HepG2 (cell line): ENCODE results near the gene TNP2. TPM values are rescaled to one million over a fixed set of nuclear protein-coding genes. Genes with fewer than 3 reads are reported as not detected.

Experiments used
- ATAC-seq: fragments of 200-7000 bp; cut with Tn5 transposase; 3 replicates; pipeline ENCODE4 v1.9.1; 2020; ENCODE audit warnings: mild to moderate bottlenecking, moderate library complexity
- BruUV-seq: library from RNA; stranded (reverse); fragments of 400-500 nt; replicated peaks from 2 replicates; lab custom pipeline; 2021; lab: Mats Ljungman, UMichigan
- CTCF ChIA-PET: fragments of 300-600 bp; formaldehyde crosslinking; extraction: SDS; loops from one replicate; lab custom pipeline; 2021; ENCODE audit warnings: low total read pairs, inconsistent platforms, low intra/inter-chr PET ratio; lab: Yijun Ruan, JAX
- POLR2A ChIA-PET: fragments of 350-600 bp; sonication (Branson Sonifier 250); formaldehyde crosslinking; loops from one replicate; lab custom pipeline; 2020; ENCODE audit warnings: antibody characterized with exemption, inconsistent platforms; lab: Yijun Ruan, JAX
- DNase-seq: peaks from one replicate; pipeline ENCODE4 v3.0.0-alpha.2; 2015; ENCODE audit warnings: low spot score
- FAIRE-seq: peaks from 3 replicates; lab custom pipeline; 2011; peaks lifted over from hg19 to GRCh38; lab: Jason Lieb, UNC
- H2AFZ ChIP-seq: one replicate; pipeline ENCODE4 v1.6.1; 2011; ENCODE audit warnings: low read length, inconsistent platforms
- H3K27ac ChIP-seq: fragments of 300-600 bp; 3 replicates; pipeline ENCODE4 v1.8.0; 2011; ENCODE audit warnings: mixed run types, mild to moderate bottlenecking, mixed read lengths, low read length, inconsistent platforms; ENCODE audit not compliant: insufficient read depth; ENCODE audit errors: extremely low read length
- H3K27me3 ChIP-seq, 2 experiments: fragments of 200-600 bp in 1 of 2; 2 replicates in 1 of 2; 3 replicates in 1 of 2; pipeline versions ENCODE4 v1.6.0 to v1.8.0; 2011; ENCODE audit warnings: low read length in 2 of 2, mild to moderate bottlenecking in 2 of 2, moderate library complexity in 2 of 2, inconsistent platforms in 1 of 2; ENCODE audit not compliant: insufficient read depth in 2 of 2, control insufficient read depth in 1 of 2
- H3K36me3 ChIP-seq, 2 experiments: fragments of 200-600 bp in 1 of 2; replicated peaks in 1 of 2; 2 replicates in 1 of 2; 3 replicates in 1 of 2; pipeline versions ENCODE4 v1.5.1 to v1.8.0; 2011; ENCODE audit warnings: low read length in 2 of 2, inconsistent platforms in 1 of 2; ENCODE audit not compliant: insufficient read depth in 2 of 2, control insufficient read depth in 1 of 2
- H3K4me1 ChIP-seq: 2 replicates; pipeline ENCODE4 v1.5.1; 2012; ENCODE audit warnings: low read length, inconsistent platforms; ENCODE audit not compliant: insufficient read depth
- H3K4me2 ChIP-seq: 2 replicates; pipeline ENCODE4 v1.6.0; 2011; ENCODE audit warnings: low read depth, low read length, inconsistent platforms
- H3K4me3 ChIP-seq, 3 experiments: fragments of 200-600 bp in 1 of 3; sonication (generic), shearing (Covaris generic) in 1 of 3; replicated peaks in 1 of 3; 2 replicates each; pipeline ENCODE4 v1.5.1; 2011 to 2016; ENCODE audit warnings: low read length in 3 of 3, inconsistent platforms in 2 of 3, low read depth in 2 of 3, mild to moderate bottlenecking in 2 of 3, control low read depth in 1 of 3, mixed read lengths in 1 of 3; ENCODE audit not compliant: insufficient read depth in 1 of 3
- H3K79me2 ChIP-seq: one replicate; pipeline ENCODE4 v1.6.1; 2011; ENCODE audit warnings: low read length, inconsistent platforms; ENCODE audit not compliant: insufficient read depth
- H3K9ac ChIP-seq: 2 replicates; pipeline ENCODE4 v1.6.0; 2011; ENCODE audit warnings: mild to moderate bottlenecking, low read depth, low read length, inconsistent platforms; ENCODE audit not compliant: insufficient read depth
- H3K9me3 ChIP-seq: 2 replicates; pipeline ENCODE4 v1.5.1; 2012; ENCODE audit warnings: mild to moderate bottlenecking, low read length
- H4K20me1 ChIP-seq: 2 replicates; pipeline ENCODE4 v1.6.0; 2011; ENCODE audit warnings: inconsistent platforms, mild to moderate bottlenecking, low read length, moderate library complexity; ENCODE audit not compliant: insufficient read depth
- CHD4 ChIP-seq: fragments of 200-600 bp; sonication (generic); IDR thresholded peaks from 2 replicates; pipeline ENCODE4 v1.7.0; 2017; ENCODE audit warnings: mild to moderate bottlenecking, low read length, borderline replicate concordance
- HDAC6 ChIP-seq: fragments of 200-600 bp; sonication (generic); IDR thresholded peaks from 2 replicates; pipeline ENCODE4 v1.7.0; 2017; ENCODE audit warnings: mild to moderate bottlenecking, antibody characterized with exemption, low read length, low read depth
- MBNL3 ChIP-seq: fragments of 250-450 bp; sonication (Bioruptor Pico); conservative IDR thresholded peaks from 2 replicates; pipeline ENCODE4 v1.8.0; 2022; ENCODE audit warnings: mild to moderate bottlenecking, inconsistent platforms
- MIER3 ChIP-seq: IDR thresholded peaks from 2 replicates; pipeline ENCODE4 v1.6.1; 2016; ENCODE audit warnings: missing compliant biosample characterization, borderline replicate concordance
- NR3C1 ChIP-seq: sonication (generic); formaldehyde crosslinking; IDR thresholded peaks from 2 replicates; pipeline ENCODE4 v1.4.0; 2020; ENCODE audit warnings: missing genetic modification reagents
- RNF219 ChIP-seq: sonication (generic); formaldehyde crosslinking; IDR thresholded peaks from 2 replicates; pipeline ENCODE4 v1.5.0; 2020; ENCODE audit warnings: mild to moderate bottlenecking, missing genetic modification reagents
- SNAI1 ChIP-seq: sonication (generic); formaldehyde crosslinking; IDR thresholded peaks from 2 replicates; pipeline ENCODE4 v1.5.0; 2020; ENCODE audit warnings: mild to moderate bottlenecking, missing genetic modification reagents, borderline replicate concordance
- STAT5B ChIP-seq: sonication (generic); formaldehyde crosslinking; IDR thresholded peaks from 2 replicates; pipeline ENCODE4 v1.4.0; 2020; ENCODE audit warnings: missing genetic modification reagents
- TMF1 ChIP-seq: sonication (generic); formaldehyde crosslinking; IDR thresholded peaks from 2 replicates; pipeline ENCODE4 v1.8.1; 2022; ENCODE audit warnings: low read depth, missing genetic modification reagents
- ZFP62 ChIP-seq: sonication (generic); formaldehyde crosslinking; IDR thresholded peaks from 2 replicates; pipeline ENCODE4 v1.4.0; 2020; ENCODE audit warnings: missing genetic modification reagents
- ZNF225 ChIP-seq: sonication (generic); formaldehyde crosslinking; IDR thresholded peaks from 2 replicates; pipeline ENCODE4 v1.4.0; 2020; ENCODE audit warnings: mild to moderate bottlenecking, missing genetic modification reagents
- ZNF260 ChIP-seq: sonication (generic); formaldehyde crosslinking; IDR thresholded peaks from 2 replicates; pipeline ENCODE4 v1.4.0; 2020; ENCODE audit warnings: missing genetic modification reagents, low read depth, mild to moderate bottlenecking, borderline replicate concordance
- ZSCAN30 ChIP-seq: sonication (generic); formaldehyde crosslinking; IDR thresholded peaks from 2 replicates; pipeline ENCODE4 v1.5.0; 2020; ENCODE audit warnings: mild to moderate bottlenecking, missing genetic modification reagents
- WGBS: methylation state at CpG from one replicate; pipeline ENCODE4 v1.1.6; 2017; ENCODE audit warnings: low lambda C conversion rate; 5-methylcytosine and 5-hydroxymethylcytosine counted together
- in situ Hi-C: cut with HindIII; loops from 2 replicates; pipeline ENCODE4 v1.10.0; 2017; ENCODE audit warnings: low pct_unique_long_range_greater_than_20kb; ENCODE audit not compliant: extremely low pct_ligation_motif_present
- intact Hi-C: fragments of 100-400 bp; cut with micrococcal nuclease; formaldehyde crosslinking; loops from one replicate; pipeline ENCODE4 v1.10.0; 2022; ENCODE audit not compliant: unreplicated experiment
- polyA plus RNA-seq, 8 experiments: library from polyadenylated mRNA; depleted of rRNA in 3 of 8; stranded (reverse) in 7 of 8; unstranded in 1 of 8; fragments of >200 nt; fragmentation: Illumina TruSeq in 4 of 8; extraction: Trizol in 4 of 8; gene quantifications; 2 replicates each; pipeline versions ENCODE4 v1.2.1 to v1.2.3, GENCODE V29; 2011 to 2016; ENCODE audit warnings: low read depth in 4 of 8, missing spikeins in 1 of 8, mixed read lengths in 1 of 8; ENCODE audit not compliant: insufficient read depth in 1 of 8
- total RNA-seq, 5 experiments: library from RNA; depleted of rRNA; stranded (reverse); fragments of >200 nt; fragmentation: Illumina TruSeq; extraction: Trizol; gene quantifications; 2 replicates each; pipeline ENCODE4 v1.2.3, GENCODE V29; 2016; ENCODE audit warnings: low read depth in 1 of 5
- TF ChIP-seq, protein P1 (sequence below): sonication (generic); formaldehyde crosslinking; IDR thresholded peaks from 2 replicates; pipeline ENCODE4 v1.5.1; 2020; ENCODE audit warnings: mild to moderate bottlenecking, moderate library complexity, missing genetic modification reagents
- TF ChIP-seq, protein P2 (sequence below): sonication (generic); formaldehyde crosslinking; IDR thresholded peaks from 2 replicates; pipeline ENCODE4 v1.5.0; 2020; ENCODE audit warnings: missing genetic modification reagents
- TF ChIP-seq, protein P3 (sequence below): sonication (generic); formaldehyde crosslinking; IDR thresholded peaks from 2 replicates; pipeline ENCODE4 v1.8.0; 2022; ENCODE audit warnings: missing genetic modification reagents, low read depth, mild to moderate bottlenecking, borderline replicate concordance

Gene TNP2
- total and polyA plus RNA-seq, 2 of the 13 experiments (the other 11 are each of a cell fraction or from before 2014, with no cell fraction given) = not detected

- no peak overlapping the region for H3K4me3 ChIP-seq
- H3K27ac ChIP-seq = peak overlapping the region; percentile 89
- peaks cover 93% of the 10 kb centered on the region for H3K4me1 ChIP-seq
- H3K36me3 ChIP-seq = no peaks in the 10 kb centered on the region
- no peaks in the 10 kb centered on the region for H3K79me2 ChIP-seq
- H3K9ac ChIP-seq = peak overlapping the region; percentile 62
- no peak overlapping the region for H2AFZ ChIP-seq
- DNase-seq (no peak), ATAC-seq (no peak), FAIRE-seq (no peak)
- WGBS = 85% methylated on average over 3 of the region's 3 CpGs
- no TSS peak for BruUV-seq
- no peaks in the 10 kb centered on the region for H3K27me3 ChIP-seq
- H3K9me3 ChIP-seq = no peaks in the 10 kb centered on the region
- CTCF ChIA-PET = no interaction called here
- H4K20me1 ChIP-seq = no peaks in the 10 kb centered on the region
- in situ Hi-C loops (no loop called here), intact Hi-C loops (loop anchor here (2.0 kb wide), 1 partner anchor 54 kb away; the partner anchor contains the start of gene SOCS1)
- H3K4me2 ChIP-seq = peak overlapping the region; percentile 43; the same call in 1 of the 2 replicates
- POLR2A ChIA-PET = interaction anchor here (1.0 to 7.4 kb wide), 2 partner anchors 53 kb away, joined by 4 to 234 read pairs; partner anchors contain the start of gene SOCS1
- TF ChIP-seq RNF219 (CRISPR knock-in tag) (no peak), TMF1 (CRISPR knock-in tag) (no peak), NR3C1 (CRISPR knock-in tag) (no peak), CHD4 (peak; percentile 73; the same call in 1 of the 2 replicates), MIER3 (CRISPR knock-in tag) (0 out of 2 replicates have a peak, but pooled peaks have one; percentile 21), ZFP62 (CRISPR knock-in tag) (no peak), HDAC6 (no peak), SNAI1 (CRISPR knock-in tag) (0 out of 2 replicates have a peak, but pooled peaks have one; percentile 24), ZNF225 (CRISPR knock-in tag) (no peak), ZNF260 (0 out of 2 replicates have a peak, but pooled peaks have one; percentile 5), MBNL3 (CRISPR knock-in tag) (no peak), ZSCAN30 (no peak), STAT5B (CRISPR knock-in tag) (no peak)
- TF ChIP-seq, protein P1, sequence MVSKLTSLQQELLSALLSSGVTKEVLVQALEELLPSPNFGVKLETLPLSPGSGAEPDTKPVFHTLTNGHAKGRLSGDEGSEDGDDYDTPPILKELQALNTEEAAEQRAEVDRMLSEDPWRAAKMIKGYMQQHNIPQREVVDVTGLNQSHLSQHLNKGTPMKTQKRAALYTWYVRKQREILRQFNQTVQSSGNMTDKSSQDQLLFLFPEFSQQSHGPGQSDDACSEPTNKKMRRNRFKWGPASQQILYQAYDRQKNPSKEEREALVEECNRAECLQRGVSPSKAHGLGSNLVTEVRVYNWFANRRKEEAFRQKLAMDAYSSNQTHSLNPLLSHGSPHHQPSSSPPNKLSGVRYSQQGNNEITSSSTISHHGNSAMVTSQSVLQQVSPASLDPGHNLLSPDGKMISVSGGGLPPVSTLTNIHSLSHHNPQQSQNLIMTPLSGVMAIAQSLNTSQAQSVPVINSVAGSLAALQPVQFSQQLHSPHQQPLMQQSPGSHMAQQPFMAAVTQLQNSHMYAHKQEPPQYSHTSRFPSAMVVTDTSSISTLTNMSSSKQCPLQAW = no peak
- TF ChIP-seq, protein P2, sequence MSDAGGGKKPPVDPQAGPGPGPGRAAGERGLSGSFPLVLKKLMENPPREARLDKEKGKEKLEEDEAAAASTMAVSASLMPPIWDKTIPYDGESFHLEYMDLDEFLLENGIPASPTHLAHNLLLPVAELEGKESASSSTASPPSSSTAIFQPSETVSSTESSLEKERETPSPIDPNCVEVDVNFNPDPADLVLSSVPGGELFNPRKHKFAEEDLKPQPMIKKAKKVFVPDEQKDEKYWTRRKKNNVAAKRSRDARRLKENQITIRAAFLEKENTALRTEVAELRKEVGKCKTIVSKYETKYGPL (CRISPR knock-in tag) = no peak
- TF ChIP-seq, protein P3, sequence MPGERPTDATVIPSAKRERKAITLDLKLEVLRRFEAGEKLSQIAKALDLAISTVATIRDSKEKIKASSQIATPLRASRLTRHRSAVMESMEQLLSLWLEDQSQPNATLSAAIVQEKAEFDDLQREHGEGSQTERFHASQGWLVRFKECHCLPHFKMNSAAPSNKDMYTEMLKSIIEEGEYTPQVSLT (CRISPR knock-in tag) = 0 out of 2 replicates have a peak, but pooled peaks have one; percentile 34
Observed at GRCh38 chr16:11310634-11310977, 41.5 kb upstream of the TNP2 start.
